Smooth muscle cell (in vitro differentiated cells): Measurements from ENCODE around the gene KRTAP12-1. TPM values are rescaled to one million over a fixed set of nuclear protein-coding genes. Genes with fewer than 3 reads are reported as not detected.
"Not testable (repeated sequence)": the region's sequence is repeated elsewhere in the genome, so short reads cannot be mapped to it uniquely, and the experiment has no call there.

Experiments used
- DNase-seq: peaks from one replicate; lab custom pipeline; 2025; ENCODE audit not compliant: unreplicated experiment; lab: John Stamatoyannopoulos, UW
- H2AFZ ChIP-seq: fragments of 200-600 bp; sonication (generic); 2 replicates; pipeline ENCODE4 v1.6.0; 2016; ENCODE audit warnings: antibody characterized with exemption, low read depth, mild to moderate bottlenecking
- H3F3A ChIP-seq: fragments of 200-600 bp; sonication (generic); 2 replicates; pipeline ENCODE4 v1.6.0; 2017; ENCODE audit warnings: antibody characterized with exemption, low read depth
- H3K27ac ChIP-seq: fragments of 200-600 bp; sonication (generic); 2 replicates; pipeline ENCODE4 v1.5.1; 2016; ENCODE audit warnings: low read depth, mild to moderate bottlenecking
- H3K27me3 ChIP-seq: fragments of 200-600 bp; sonication (generic); 2 replicates; pipeline ENCODE4 v1.6.1; 2016; ENCODE audit warnings: low read depth, mild to moderate bottlenecking
- H3K36me3 ChIP-seq: fragments of 200-600 bp; sonication (generic); 2 replicates; pipeline ENCODE4 v1.5.1; 2016; ENCODE audit warnings: low read depth
- H3K4me1 ChIP-seq: fragments of 200-600 bp; sonication (generic); 2 replicates; pipeline ENCODE4 v1.5.1; 2016; ENCODE audit warnings: low read depth
- H3K4me2 ChIP-seq: fragments of 200-600 bp; sonication (generic); 2 replicates; pipeline ENCODE4 v1.6.0; 2016; ENCODE audit warnings: mild to moderate bottlenecking
- H3K4me3 ChIP-seq: fragments of 200-600 bp; sonication (generic); 2 replicates; pipeline ENCODE4 v1.5.1; 2016; ENCODE audit warnings: mild to moderate bottlenecking
- H3K79me2 ChIP-seq: fragments of 200-600 bp; sonication (generic); 2 replicates; pipeline ENCODE4 v1.6.0; 2016; ENCODE audit warnings: low read depth, mild to moderate bottlenecking
- H3K9ac ChIP-seq: fragments of 200-600 bp; sonication (generic); 2 replicates; pipeline ENCODE4 v1.6.0; 2016; ENCODE audit warnings: low read depth
- H3K9me3 ChIP-seq: fragments of 200-600 bp; sonication (generic); replicated peaks from 2 replicates; pipeline ENCODE4 v1.5.1; 2016; ENCODE audit warnings: low read depth
- H4K20me1 ChIP-seq: fragments of 200-600 bp; sonication (generic); 2 replicates; pipeline ENCODE4 v1.6.0; 2016; ENCODE audit warnings: low read depth
- WGBS: methylation state at CpG from one replicate; pipeline ENCODE4 v1.1.7; 2016; ENCODE audit warnings: low lambda C conversion rate; 5-methylcytosine and 5-hydroxymethylcytosine counted together
- polyA plus RNA-seq: library from polyadenylated mRNA; unstranded; fragments of >200 nt; fragmentation: Nextera tagmentation; extraction: Ambion mirVana; gene quantifications from 2 replicates; pipeline ENCODE4 v1.2.1, GENCODE V29; 2016
- total RNA-seq: library from RNA; depleted of rRNA; stranded (reverse); fragments of >200 nt; gene quantifications from 2 replicates; pipeline ENCODE4 v1.2.3, GENCODE V29; 2014
- TF ChIP-seq, protein P1 (sequence below): fragments of 200-600 bp; sonication (generic); IDR thresholded peaks from 2 replicates; pipeline ENCODE4 v1.5.1; 2017; ENCODE audit warnings: borderline replicate concordance, mild to moderate bottlenecking, antibody characterized with exemption; ENCODE audit not compliant: insufficient read depth, poor library complexity, severe bottlenecking

The KRTAP12-1 gene
- total and polyA plus RNA-seq, 2 experiments from 2014 or later, result not detected

DNA sequence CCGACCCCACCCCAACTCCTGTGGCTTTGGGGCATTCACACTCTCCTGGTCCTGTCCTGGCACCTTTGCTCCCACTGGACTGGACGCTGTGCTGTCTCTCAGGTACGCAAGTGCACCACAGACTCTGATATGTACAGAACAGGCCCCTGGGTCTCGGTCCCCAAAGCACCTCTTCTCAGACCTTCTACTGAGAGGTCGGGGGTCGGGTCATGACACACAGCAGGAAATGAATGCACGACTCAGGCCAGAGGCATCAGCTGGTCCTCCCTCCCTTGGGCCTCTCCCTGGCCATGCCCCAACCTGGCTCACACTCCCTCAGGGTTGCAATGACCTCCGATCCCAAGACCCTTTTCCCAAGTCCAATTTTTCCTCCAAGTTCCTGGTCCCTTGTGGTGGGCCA, 13.2 kb upstream of the KRTAP12-1 start:
- Histone ChIP-seq H3K4me2 (no peak overlapping the region), H3K27me3 (no peaks in the 10 kb centered on the region), H2AFZ (no peak overlapping the region), H3F3A (peaks cover 15% of the 10 kb centered on the region), H3K9me3 (no peaks in the 10 kb centered on the region), H3K4me3 (no peak overlapping the region), H3K36me3 (no peaks in the 10 kb centered on the region), H4K20me1 (no peaks in the 10 kb centered on the region), H3K9ac (no peak overlapping the region), H3K27ac (no peak overlapping the region), H3K4me1 (peaks cover 14% of the 10 kb centered on the region), H3K79me2 (no peaks in the 10 kb centered on the region)
- DNase-seq, result no peak
- WGBS, result 86% methylated on average over 8 of the region's 8 CpGs
- TF ChIP-seq, protein P1, sequence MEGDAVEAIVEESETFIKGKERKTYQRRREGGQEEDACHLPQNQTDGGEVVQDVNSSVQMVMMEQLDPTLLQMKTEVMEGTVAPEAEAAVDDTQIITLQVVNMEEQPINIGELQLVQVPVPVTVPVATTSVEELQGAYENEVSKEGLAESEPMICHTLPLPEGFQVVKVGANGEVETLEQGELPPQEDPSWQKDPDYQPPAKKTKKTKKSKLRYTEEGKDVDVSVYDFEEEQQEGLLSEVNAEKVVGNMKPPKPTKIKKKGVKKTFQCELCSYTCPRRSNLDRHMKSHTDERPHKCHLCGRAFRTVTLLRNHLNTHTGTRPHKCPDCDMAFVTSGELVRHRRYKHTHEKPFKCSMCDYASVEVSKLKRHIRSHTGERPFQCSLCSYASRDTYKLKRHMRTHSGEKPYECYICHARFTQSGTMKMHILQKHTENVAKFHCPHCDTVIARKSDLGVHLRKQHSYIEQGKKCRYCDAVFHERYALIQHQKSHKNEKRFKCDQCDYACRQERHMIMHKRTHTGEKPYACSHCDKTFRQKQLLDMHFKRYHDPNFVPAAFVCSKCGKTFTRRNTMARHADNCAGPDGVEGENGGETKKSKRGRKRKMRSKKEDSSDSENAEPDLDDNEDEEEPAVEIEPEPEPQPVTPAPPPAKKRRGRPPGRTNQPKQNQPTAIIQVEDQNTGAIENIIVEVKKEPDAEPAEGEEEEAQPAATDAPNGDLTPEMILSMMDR, result no peak

DNA sequence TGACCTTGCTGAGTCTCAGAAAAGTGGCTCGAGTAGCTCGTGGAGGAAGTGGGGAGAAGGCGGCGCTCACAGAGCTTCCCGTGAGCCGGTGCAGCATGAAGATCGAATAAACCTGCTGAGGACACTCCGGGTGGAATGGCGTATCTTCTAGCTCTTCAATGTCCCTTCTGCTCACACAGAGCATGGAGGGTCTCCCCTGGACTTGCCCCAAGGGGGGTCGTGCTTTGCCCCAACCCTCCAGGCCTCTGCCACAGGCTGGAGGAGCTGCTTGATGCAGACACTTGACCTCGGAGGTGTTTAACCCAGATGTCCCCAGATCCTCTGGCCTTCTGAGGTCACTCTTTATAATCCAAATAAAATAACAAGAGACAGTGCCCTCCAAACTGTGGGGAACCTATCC, 12.8 kb upstream of the KRTAP12-1 start:
- Histone ChIP-seq H3K27ac (no peak overlapping the region), H3K9ac (no peak overlapping the region), H3K9me3 (no peaks in the 10 kb centered on the region), H3K4me1 (peaks cover 14% of the 10 kb centered on the region), H3F3A (peaks cover 15% of the 10 kb centered on the region), H3K4me2 (no peak overlapping the region), H4K20me1 (no peaks in the 10 kb centered on the region), H2AFZ (no peak overlapping the region), H3K36me3 (no peaks in the 10 kb centered on the region), H3K27me3 (no peaks in the 10 kb centered on the region), H3K79me2 (no peaks in the 10 kb centered on the region), H3K4me3 (no peak overlapping the region)
- no peak for DNase-seq
- WGBS, result 87% methylated on average over 11 of the region's 11 CpGs
- TF ChIP-seq, protein P1, result no peak

DNA sequence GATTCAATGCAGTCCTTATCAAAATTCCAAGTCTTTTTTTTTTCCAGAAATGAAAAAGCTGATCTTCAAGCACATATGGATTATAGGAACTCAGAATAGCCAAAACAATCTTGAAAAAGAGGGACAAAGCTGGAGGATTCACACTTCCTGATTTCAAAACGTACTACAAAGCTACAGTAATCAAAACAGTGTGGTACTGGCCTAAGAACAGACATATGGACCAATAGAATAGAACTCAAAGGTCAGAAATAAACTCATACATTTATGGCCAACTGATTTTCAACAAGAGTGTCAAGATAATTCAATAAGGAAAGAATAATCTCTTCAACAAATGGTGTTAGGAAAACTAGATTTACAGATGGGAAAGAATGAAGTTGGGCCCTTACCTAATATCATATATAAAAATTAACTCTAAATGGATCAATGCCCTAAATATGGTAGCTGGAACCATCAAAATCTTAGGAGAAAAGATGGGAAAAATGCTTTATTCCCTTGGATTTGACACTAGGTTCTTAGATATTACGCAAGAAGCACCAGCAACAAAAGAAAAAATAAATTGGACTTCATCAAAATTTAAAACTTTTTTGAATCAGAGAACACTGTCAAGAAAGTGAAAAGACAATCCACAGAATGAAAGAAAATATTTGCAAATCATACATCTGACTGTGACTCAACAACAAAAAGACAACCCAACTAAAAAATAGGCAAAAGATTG, 11.0 kb upstream of the KRTAP12-1 start:
- no peak overlapping the region for H3K4me3 ChIP-seq
- H3K9ac ChIP-seq, result no peak overlapping the region
- TF ChIP-seq, protein P1, result no peak
- no peaks in the 10 kb centered on the region for H3K27me3 ChIP-seq
- no peak overlapping the region for H3K27ac ChIP-seq
- no peaks in the 10 kb centered on the region for H3K79me2 ChIP-seq
- no peaks in the 10 kb centered on the region for H3K36me3 ChIP-seq
- H3K4me2 ChIP-seq, result no peak overlapping the region
- H2AFZ ChIP-seq, result no peak overlapping the region
- H3K4me1 ChIP-seq, result peaks cover 6% of the 10 kb centered on the region
- peaks cover 15% of the 10 kb centered on the region for H3F3A ChIP-seq
- no peaks in the 10 kb centered on the region for H3K9me3 ChIP-seq
- DNase-seq, result no peak
- WGBS, result 48% methylated on average over 2 of the region's 2 CpGs
- H4K20me1 ChIP-seq, result no peaks in the 10 kb centered on the region

DNA sequence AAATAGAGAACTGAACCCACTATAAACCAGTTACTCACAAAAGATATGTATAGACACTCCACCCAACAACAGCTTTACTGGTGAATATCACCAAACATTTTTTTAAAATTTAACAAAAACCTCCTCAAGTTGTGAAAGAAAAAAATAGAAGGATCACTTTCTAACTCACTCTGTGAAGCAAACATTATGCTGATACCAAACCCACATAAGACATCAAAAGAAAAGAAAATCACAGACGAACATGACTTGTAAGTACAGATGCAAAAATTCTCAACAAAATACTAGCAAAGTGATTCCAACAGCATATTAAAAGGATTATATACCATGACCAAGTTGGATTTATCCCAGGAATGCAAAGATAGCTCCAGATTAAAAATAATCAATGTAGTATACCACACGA, 9.7 kb upstream of the KRTAP12-1 start:
- peak overlapping the region; percentile 76 for H3K27ac ChIP-seq
- DNase-seq, result no peak
- no peak overlapping the region for H3K9ac ChIP-seq
- no peaks in the 10 kb centered on the region for H3K9me3 ChIP-seq
- no peaks in the 10 kb centered on the region for H3K36me3 ChIP-seq
- H3K79me2 ChIP-seq, result no peaks in the 10 kb centered on the region
- H3K27me3 ChIP-seq, result no peaks in the 10 kb centered on the region
- WGBS, result 46% methylated on average over 2 of the region's 2 CpGs
- peaks cover 5% of the 10 kb centered on the region for H3K4me1 ChIP-seq
- TF ChIP-seq, protein P1, result no peak
- no peak overlapping the region for H3K4me3 ChIP-seq
- no peaks in the 10 kb centered on the region for H4K20me1 ChIP-seq
- no peak overlapping the region for H2AFZ ChIP-seq
- peaks cover 15% of the 10 kb centered on the region for H3F3A ChIP-seq
- H3K4me2 ChIP-seq, result peak overlapping the region; percentile 34

DNA sequence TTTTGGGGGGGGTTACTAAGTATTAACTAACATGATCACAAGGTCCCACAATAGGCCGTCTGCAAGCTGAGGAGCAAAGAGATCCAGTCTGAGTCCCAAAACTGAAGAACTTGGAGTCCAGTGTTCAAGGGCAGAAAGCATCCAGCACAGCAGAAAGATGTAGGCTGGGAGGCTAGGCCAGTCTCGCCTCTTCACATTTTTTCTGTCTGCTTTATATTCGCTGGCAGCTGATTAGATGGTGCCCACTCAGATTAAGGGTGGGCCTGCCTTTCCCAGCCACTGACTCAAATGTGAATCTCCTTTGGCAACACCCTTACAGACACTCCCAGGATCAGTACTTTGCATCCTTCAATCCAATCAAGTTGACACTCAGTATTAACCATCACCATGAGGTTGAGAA, 7.8 kb upstream of the KRTAP12-1 start:
- not testable (repeated sequence) for H2AFZ ChIP-seq, H3K4me3 ChIP-seq, H4K20me1 ChIP-seq, H3K27me3 ChIP-seq, H3K9ac ChIP-seq, H3K79me2 ChIP-seq, DNase-seq, H3K36me3 ChIP-seq, H3K9me3 ChIP-seq
- H3K27ac ChIP-seq, result peak overlapping the region; percentile 76
- peaks cover 12% of the 10 kb centered on the region for H3K4me1 ChIP-seq
- H3K4me2 ChIP-seq, result peak overlapping the region; percentile 35
- H3F3A ChIP-seq, result peaks cover 15% of the 10 kb centered on the region
- 47% methylated on average over 3 of the region's 3 CpGs for WGBS
